DMS 273 treated with DMSO at 0.1 percent for 48 hours (cell line): ENCODE results near the gene ENTR1.
"Not testable (repeated sequence)": the region's sequence is repeated elsewhere in the genome, so short reads cannot be mapped to it uniquely, and the experiment has no call there.

Experiments used
- DNase-seq: peaks from one replicate; lab custom pipeline; 2025; lab: John Stamatoyannopoulos, UW

The ENTR1 gene

GRCh38 chr9:136419092-136419420 is 8.6 kb upstream of the ENTR1 start:
- no peak for DNase-seq

- DNase-seq = no peak
These were observed 8.0 kb upstream of the ENTR1 start for GRCh38 chr9:136418182-136419091.

DNA sequence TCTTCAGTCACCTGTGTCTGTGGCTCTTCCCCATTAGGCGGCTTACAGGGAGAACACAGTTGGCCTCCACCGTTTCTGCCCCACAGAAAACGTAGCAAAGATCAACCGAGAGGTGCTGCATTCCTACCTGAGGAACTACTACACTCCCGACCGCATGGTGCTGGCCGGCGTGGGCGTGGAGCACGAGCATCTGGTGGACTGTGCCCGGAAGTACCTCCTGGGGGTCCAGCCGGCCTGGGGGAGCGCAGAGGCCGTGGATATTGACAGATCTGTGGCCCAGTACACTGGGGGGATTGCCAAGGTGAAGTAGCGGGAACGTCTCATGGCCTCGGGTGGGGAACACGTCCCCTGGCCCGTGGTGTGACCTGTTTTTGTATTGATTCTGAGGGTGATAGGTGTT is 6.5 kb upstream of the ENTR1 start:
- no peak for DNase-seq

GRCh38 chr9:136416427-136416826 is 6.0 kb upstream of the ENTR1 start:
- no peak for DNase-seq

DNA sequence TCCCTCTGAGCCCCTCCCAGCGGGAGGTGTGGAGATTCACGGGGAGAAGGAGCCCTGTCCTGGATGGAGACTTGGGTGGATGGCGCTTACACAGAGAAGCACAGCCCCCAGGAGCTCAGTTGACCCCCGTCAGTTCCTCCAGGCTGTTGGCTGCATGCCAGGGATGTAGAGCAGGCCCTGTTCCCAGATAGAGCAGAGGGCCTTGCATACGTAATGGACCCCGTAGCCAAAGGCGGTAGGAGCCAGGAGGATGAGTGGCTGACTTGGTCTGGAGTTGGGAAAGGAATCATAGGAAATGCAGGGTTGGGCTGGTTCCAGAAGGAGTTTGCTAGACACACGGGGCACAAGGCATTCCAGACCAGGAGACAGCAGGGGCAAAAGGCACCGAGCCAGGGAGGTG is 2.5 kb upstream of the ENTR1 start:
- peak; percentile 44 for DNase-seq

GRCh38 chr9:136411378-136411777 is 964 bp upstream of the ENTR1 start:
- no peak for DNase-seq

- no peak for DNase-seq
These were observed 608 bp downstream of the ENTR1 start for GRCh38 chr9:136409557-136410455.

DNA sequence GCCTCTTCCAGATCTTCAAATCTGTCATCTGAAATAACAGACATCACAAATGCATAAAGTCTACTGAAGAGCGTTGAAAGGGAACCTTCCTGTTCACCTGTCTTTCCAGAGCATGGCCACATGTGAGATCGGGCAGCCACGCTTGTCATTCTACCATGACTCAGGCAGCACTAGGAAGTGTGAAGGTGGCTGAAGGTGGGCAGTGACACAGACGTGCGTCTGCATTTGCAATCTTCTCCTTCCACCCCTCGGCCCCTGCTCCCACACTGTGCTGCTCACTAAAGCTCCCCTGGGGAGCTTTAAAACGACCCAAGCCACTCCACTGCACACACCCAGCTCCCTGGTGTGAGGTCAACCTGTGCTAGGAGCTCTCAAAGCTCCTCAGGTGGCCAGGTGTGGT is 2.5 kb downstream of the ENTR1 start:
- no peak for DNase-seq

DNA sequence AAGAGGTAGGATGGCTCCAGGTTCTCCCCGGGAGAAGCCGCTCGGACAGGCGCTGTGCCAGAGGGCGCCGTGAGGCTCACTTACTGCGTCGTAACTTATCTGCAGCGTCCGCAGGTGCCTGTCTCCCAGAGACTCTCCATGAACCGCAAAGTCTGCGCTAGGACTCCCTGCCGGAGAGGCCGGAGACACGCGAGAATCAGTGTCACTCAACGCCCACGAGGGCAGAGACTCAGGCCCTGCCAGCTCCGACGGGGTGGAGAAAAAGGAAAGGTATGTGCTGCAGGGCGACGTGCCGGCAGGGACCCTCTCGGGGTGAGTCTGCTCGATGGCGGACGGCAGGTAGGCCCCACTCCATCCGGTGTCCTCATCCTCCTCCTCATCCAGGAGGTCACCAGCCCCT is 3.4 kb downstream of the ENTR1 start:
- DNase-seq = not testable (repeated sequence)

GRCh38 chr9:136405904-136406303 is 4.5 kb downstream of the ENTR1 start:
- not testable (repeated sequence) for DNase-seq

DNA sequence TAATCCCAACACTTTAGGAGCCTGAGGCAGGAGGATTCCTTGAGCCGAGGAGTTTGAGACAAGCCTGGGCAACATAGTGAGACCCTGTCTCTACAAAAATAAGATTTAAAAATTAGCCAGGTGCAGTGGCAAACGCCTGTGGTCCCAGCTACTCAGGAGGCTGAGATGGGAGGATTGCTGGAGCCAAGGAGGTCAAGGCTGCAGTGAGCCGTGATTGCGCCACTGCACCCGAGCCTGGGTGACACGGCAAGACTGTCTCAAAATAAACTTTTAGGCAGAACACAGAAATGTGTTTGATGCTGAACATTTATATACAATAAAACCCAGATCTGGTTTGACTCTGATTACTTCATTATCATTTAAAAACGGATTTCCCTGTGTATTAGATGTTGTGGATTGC is 4.9 kb downstream of the ENTR1 start:
- no peak for DNase-seq

DNA sequence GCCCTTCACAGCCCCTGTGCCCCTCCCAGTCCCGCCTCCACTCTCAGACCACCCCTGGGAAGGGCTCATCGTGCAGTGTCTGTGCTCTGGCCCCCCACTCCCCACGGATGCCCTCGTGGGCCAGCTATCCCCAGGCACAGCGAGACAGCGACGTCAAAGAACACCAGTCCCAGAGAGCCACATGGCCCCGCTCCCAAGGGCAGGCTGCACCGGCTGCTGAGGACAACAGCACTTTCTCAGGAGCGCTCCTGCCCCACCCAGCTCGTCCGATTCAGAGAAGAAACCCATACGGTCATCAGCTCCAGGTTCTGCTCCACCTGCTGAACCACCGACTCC is 5.6 kb downstream of the ENTR1 start:
- no peak for DNase-seq

GRCh38 chr9:136403915-136404800 is 6.3 kb downstream of the ENTR1 start:
- DNase-seq = no peak

DNA sequence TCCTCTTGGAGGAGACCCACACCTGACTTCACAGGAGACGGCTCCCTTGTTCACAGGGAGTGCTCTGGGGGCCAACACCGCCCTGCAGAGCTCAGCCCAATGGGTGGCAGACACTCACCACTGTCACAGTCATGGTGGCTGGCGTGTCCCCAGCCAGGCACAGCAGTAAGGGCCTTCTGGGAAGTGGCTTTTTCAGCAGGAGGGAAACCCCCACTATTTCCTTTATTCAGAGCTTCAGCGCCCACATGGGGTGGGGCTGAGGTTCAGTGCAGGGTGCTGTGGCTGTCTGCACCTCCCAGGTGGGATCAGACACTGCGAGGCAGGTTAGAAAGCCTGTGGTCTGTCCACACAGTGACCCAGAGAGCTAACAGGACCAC is 6.9 kb downstream of the ENTR1 start:
- DNase-seq = no peak

DNA sequence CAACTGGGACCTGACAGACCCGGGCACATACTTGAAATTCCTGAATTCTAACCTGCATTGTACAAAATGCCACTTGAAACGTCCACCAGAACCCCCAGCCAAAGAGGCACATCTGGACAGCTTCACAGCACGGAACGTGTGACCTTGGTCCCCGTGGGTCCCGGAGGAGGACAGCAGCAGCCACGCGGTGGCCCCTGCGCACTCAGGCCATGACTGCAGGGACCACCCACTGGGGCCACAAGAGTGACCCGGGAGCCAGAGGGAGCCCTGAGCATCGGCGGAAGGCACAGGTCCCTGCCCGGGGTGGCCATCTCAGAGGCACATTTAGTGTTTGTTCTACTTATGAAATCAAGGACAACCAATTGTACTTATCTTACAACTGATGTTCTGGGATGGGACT is 8.3 kb downstream of the ENTR1 start:
- no peak for DNase-seq

DNA sequence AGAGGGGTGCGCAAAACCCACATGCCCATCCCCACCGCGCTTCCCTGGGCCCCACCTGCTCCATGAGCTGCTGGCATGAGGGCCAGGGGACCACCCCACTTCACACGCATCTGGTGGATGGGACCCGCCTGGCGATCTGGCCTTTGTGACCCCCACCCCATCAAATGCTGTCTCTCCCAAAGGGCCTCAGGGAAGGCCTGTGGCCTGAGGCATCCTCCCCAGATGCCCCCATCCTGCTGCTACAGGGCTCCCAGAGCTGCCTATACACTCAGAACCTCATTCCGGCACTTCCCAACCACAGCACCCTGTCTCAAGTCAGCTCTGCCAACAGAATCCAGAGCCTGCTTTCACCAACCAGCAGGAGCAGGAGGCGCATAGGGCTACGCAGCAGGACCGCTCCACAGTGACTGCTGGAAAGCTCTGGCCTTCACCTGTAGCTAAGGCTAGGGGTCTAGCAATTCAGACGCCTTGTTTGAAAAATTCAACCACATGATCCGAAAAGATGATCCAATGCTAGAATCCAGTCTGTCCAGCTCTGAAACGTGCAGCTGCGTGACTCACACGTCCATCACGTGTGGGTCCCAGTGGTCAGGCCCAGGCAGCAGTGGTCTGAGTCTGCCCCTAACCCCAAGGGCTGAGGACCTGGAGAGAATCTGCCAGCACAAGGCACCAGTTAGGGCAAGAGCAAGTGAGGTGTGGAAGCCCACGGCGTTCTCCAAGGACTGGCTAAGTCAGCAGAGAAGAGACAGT is 9.1 kb downstream of the ENTR1 start:
- no peak for DNase-seq

DNA sequence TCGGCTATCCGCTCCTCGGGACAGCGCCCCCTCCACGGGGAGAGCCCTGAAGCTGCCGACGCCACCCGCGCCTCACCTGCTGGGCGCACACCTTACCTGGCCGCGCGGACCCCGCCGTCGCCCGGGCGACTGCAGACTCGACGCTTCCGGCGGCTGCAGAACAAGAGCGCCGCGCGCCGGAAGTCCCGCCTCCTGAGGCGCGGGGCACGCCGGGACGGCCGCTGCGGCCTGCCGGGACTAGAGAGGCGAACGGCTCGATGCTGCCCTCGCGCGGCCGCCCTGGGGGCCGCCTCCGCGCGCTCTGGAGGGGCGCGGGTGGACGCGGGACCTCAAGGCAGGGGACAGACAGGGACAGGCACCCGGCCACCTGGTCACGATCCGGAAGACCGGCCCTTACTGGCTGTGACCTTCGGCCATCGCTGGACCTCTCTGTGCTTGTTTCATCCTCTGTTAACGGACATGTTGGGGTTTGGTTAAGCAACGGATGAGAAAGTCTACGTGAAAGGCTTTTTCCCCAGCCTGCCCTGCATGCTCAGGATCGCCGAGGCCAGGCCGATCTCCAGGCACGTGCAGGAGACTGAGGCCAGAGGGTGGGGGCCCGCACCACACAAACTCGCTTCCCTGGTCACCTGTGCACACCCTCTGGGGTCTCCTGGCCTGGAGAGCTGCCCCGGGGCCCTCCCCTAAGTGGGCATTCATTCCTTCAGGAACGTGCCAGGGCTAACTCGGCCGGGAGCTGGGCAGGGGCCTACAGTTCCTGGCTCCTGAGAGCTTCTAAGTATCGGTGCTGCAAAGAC is 10.2 kb downstream of the ENTR1 start, which contains the start of gene SNAPC4:
SNAPC4 (minus strand) TSS at position 133 of the 797 bp plus-strand sequence. CDS start 1,742 bp downstream, outside the sequence.
- peak; percentile 12 for DNase-seq

GRCh38 chr9:136399176-136400037 is 11.0 kb downstream of the ENTR1 start:
- DNase-seq = no peak

- no peak for DNase-seq
These were observed 12.1 kb downstream of the ENTR1 start for GRCh38 chr9:136398286-136398685.

DNA sequence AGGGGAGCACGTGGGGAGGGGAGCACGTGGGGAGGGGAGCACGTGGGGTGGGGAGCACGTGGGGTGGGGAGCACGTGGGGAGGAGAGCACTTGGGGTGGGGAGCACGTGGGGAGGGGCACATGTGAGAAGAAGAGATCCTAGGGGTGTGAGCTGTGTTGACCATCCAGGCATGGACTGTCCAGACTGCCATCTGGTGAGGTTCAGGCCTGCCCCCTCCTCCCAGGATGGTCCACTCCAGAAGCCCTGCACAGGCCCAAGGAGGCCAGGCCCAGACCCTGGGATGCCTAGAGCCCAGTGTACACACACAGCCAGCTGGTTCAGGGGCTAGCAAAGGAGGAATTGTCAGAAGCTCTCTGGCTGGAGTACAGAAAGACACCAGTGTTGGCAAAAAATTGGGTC is 12.8 kb downstream of the ENTR1 start:
- DNase-seq = no peak
